ENCODE data around the gene LCOR.

- TF ChIP-seq ZFP30 (CRISPR knock-in tag; IDR thresholded peaks at IDR 0.05) (no peak), SNAI2 (CRISPR knock-in tag; IDR thresholded peaks at IDR 0.05) (no peak), ZNF8 (CRISPR knock-in tag; IDR thresholded peaks at IDR 0.05) (no peak), TOX (CRISPR knock-in tag; IDR thresholded peaks at IDR 0.05; ENCODE audit: borderline replicate concordance) (no peak), RARB (CRISPR knock-in tag; IDR thresholded peaks at IDR 0.05) (no peak)
Measured at GRCh38 chr10:96791902-96792301, 40.2 kb upstream of the LCOR start.

All from SK-N-SH treated with all-trans-retinoic acid at 6 μM for 48 hours (cell line).